HEK293 (cell line): ENCODE results near the gene ZNF507.

ENCODE experiments used
- BCL11B ChIP-seq: fragments of 450-650 bp; formaldehyde crosslinking; IDR thresholded peaks from 2 replicates; pipeline ENCODE4 v1.5.1; 2016; ENCODE audit warnings: low read depth, missing biosample characterization, missing genetic modification characterization
- SP2 ChIP-seq: fragments of 450-650 bp; formaldehyde crosslinking; IDR thresholded peaks from 2 replicates; pipeline ENCODE4 v1.5.1; 2016; ENCODE audit warnings: missing biosample characterization, missing genetic modification characterization
- ZNF423 ChIP-seq: fragments of 450-650 bp; formaldehyde crosslinking; IDR thresholded peaks from 2 replicates; pipeline ENCODE4 v1.5.1; 2016; ENCODE audit warnings: missing biosample characterization, missing genetic modification characterization
- ZNF768 ChIP-seq: fragments of 450-650 bp; formaldehyde crosslinking; IDR thresholded peaks from 2 replicates; pipeline ENCODE4 v1.5.1; 2018; ENCODE audit warnings: missing biosample characterization, mild to moderate bottlenecking, missing genetic modification characterization
- ZNF776 ChIP-seq: fragments of 450-650 bp; formaldehyde crosslinking; IDR thresholded peaks from 2 replicates; pipeline ENCODE4 v1.5.0; 2017; ENCODE audit warnings: missing biosample characterization, missing genetic modification characterization, borderline replicate concordance
- TF ChIP-seq, protein P1 (sequence below): fragments of 450-650 bp; formaldehyde crosslinking; IDR thresholded peaks from 2 replicates; pipeline ENCODE4 v1.5.1; 2016; ENCODE audit warnings: missing biosample characterization, missing genetic modification characterization
- TF ChIP-seq, protein P2 (sequence below): fragments of 450-650 bp; formaldehyde crosslinking; IDR thresholded peaks from 2 replicates; pipeline ENCODE4 v1.5.1; 2016; ENCODE audit warnings: missing biosample characterization, missing genetic modification characterization, low read depth
- TF ChIP-seq, protein P3 (sequence below): fragments of 450-650 bp; formaldehyde crosslinking; IDR thresholded peaks from 2 replicates; pipeline ENCODE4 v1.5.1; 2016; ENCODE audit warnings: missing biosample characterization, missing genetic modification characterization, low read depth

DNA sequence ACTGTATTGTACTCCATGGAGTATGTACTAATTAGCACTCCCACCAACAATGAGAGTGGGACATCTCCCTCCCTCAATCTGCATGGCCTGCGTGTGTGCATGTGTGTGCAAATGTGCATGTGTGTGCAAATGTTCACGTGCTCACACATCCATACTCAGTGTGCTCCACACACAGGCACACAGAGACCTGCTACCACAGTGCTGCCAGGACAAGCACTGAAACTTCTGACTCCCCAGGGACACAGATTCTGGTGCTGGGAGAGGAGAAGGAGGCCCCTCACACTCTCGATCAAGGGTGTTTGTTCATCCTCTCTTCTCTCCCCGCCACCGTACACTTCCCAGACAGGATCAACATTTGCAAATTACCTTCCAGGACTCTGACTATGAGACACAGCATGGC lies 37.8 kb upstream of the ZNF507 start:
- no peak for TF ChIP-seq SP2 (tag by site-specific recombination)
- TF ChIP-seq BCL11B (tag by site-specific recombination): no peak
- TF ChIP-seq, protein P1, sequence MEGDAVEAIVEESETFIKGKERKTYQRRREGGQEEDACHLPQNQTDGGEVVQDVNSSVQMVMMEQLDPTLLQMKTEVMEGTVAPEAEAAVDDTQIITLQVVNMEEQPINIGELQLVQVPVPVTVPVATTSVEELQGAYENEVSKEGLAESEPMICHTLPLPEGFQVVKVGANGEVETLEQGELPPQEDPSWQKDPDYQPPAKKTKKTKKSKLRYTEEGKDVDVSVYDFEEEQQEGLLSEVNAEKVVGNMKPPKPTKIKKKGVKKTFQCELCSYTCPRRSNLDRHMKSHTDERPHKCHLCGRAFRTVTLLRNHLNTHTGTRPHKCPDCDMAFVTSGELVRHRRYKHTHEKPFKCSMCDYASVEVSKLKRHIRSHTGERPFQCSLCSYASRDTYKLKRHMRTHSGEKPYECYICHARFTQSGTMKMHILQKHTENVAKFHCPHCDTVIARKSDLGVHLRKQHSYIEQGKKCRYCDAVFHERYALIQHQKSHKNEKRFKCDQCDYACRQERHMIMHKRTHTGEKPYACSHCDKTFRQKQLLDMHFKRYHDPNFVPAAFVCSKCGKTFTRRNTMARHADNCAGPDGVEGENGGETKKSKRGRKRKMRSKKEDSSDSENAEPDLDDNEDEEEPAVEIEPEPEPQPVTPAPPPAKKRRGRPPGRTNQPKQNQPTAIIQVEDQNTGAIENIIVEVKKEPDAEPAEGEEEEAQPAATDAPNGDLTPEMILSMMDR (tag by site-specific recombination): no peak
- TF ChIP-seq ZNF423 (tag by site-specific recombination): no peak
- TF ChIP-seq, protein P2, sequence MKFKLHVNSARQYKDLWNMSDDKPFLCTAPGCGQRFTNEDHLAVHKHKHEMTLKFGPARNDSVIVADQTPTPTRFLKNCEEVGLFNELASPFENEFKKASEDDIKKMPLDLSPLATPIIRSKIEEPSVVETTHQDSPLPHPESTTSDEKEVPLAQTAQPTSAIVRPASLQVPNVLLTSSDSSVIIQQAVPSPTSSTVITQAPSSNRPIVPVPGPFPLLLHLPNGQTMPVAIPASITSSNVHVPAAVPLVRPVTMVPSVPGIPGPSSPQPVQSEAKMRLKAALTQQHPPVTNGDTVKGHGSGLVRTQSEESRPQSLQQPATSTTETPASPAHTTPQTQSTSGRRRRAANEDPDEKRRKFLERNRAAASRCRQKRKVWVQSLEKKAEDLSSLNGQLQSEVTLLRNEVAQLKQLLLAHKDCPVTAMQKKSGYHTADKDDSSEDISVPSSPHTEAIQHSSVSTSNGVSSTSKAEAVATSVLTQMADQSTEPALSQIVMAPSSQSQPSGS (tag by site-specific recombination): no peak
- no peak for TF ChIP-seq ZNF776 (tag by site-specific recombination)
- TF ChIP-seq, protein P3, sequence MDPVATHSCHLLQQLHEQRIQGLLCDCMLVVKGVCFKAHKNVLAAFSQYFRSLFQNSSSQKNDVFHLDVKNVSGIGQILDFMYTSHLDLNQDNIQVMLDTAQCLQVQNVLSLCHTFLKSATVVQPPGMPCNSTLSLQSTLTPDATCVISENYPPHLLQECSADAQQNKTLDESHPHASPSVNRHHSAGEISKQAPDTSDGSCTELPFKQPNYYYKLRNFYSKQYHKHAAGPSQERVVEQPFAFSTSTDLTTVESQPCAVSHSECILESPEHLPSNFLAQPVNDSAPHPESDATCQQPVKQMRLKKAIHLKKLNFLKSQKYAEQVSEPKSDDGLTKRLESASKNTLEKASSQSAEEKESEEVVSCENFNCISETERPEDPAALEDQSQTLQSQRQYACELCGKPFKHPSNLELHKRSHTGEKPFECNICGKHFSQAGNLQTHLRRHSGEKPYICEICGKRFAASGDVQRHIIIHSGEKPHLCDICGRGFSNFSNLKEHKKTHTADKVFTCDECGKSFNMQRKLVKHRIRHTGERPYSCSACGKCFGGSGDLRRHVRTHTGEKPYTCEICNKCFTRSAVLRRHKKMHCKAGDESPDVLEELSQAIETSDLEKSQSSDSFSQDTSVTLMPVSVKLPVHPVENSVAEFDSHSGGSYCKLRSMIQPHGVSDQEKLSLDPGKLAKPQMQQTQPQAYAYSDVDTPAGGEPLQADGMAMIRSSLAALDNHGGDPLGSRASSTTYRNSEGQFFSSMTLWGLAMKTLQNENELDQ (tag by site-specific recombination): no peak
- no peak for TF ChIP-seq ZNF768
